ENCODE measurements around the gene ZACN. TPM values are rescaled to one million over a fixed set of nuclear protein-coding genes. Genes with fewer than 3 reads are reported as not detected.

The ZACN gene
- polyA plus RNA-seq, 3 donors = 0.09 TPM; not detected in 2

- H3K36me3 ChIP-seq (replicated peaks in 1 of 2; ENCODE audit: control insufficient read depth in 1 of 2, insufficient read depth in 2 of 2, low read length in 2 of 2) = peaks cover 75 to 91% of the 10 kb centered on the region in 2 donors
- H3K4me2 ChIP-seq (replicated peaks; ENCODE audit: extremely low read depth, low read length, poor library complexity, severe bottlenecking) = no peak overlapping the region
- H3K9me3 Mint-ChIP-seq = no peaks in the 10 kb centered on the region
- H3K4me1 ChIP-seq (ENCODE audit: control insufficient read depth in 1 of 2, insufficient read depth in 2 of 2, low read length in 2 of 2) = peaks cover 7 to 9% of the 10 kb centered on the region in 2 donors
- H3K36me3 Mint-ChIP-seq = peaks cover 67 to 90% of the 10 kb centered on the region in 2 donors
- 96% methylated on average over 17 of the region's 19 CpGs for WGBS (ENCODE audit: insufficient coverage)
- H3K27ac ChIP-seq (ENCODE audit: low read depth in 1 of 2, low read length in 2 of 2) = no peak overlapping the region
- H3K27ac Mint-ChIP-seq = peak overlapping the region in 3 of 7 donors; percentile 45 to 53 (median 51)
- peaks cover 5% of the 10 kb centered on the region for H3K4me1 Mint-ChIP-seq
- peaks cover 13% of the 10 kb centered on the region for H3K79me2 ChIP-seq (ENCODE audit: insufficient read depth, low read length)
- no peaks in the 10 kb centered on the region for H3K9me3 ChIP-seq (replicated peaks in 1 of 2; ENCODE audit: control insufficient read depth in 1 of 2, insufficient read depth in 1 of 2, low read length in 2 of 2)
- no peaks in the 10 kb centered on the region for H3K27me3 ChIP-seq (ENCODE audit: control insufficient read depth in 2 of 2, insufficient read depth in 2 of 2, low read length in 2 of 2)
- H3K9ac ChIP-seq (ENCODE audit: insufficient read depth, low read length, poor library complexity, severe bottlenecking) = no peak overlapping the region
- H2AFZ ChIP-seq (ENCODE audit: insufficient read depth, low read depth, low read length, poor library complexity, severe bottlenecking) = no peak overlapping the region
- no peaks in the 10 kb centered on the region for H3K27me3 Mint-ChIP-seq (ENCODE audit: low read depth in 3 of 3)
- peak in 1 of 3 donors; percentile 3 for DNase-seq
- H4K20me1 ChIP-seq (ENCODE audit: insufficient read depth, low read length) = no peaks in the 10 kb centered on the region
- intact Hi-C loops (cut with micrococcal nuclease) = no loop called here
- TF ChIP-seq CTCF (IDR thresholded peaks at IDR 0.05) = no peak
- H3K4me3 ChIP-seq (replicated peaks in 1 of 3; ENCODE audit: low read depth in 2 of 3, low read length in 3 of 3) = no peak overlapping the region
- no peak overlapping the region for H3K4me3 Mint-ChIP-seq
Measured at GRCh38 chr17:76097716-76098295, 18.8 kb downstream of the ZACN start.

- H3K4me1 Mint-ChIP-seq = peaks cover 34% of the 10 kb centered on the region
Measured at GRCh38 chr17:76102944-76103273, 23.9 kb downstream of the ZACN start.

More at GRCh38 chr17:76102944-76103273, 23.9 kb downstream of the ZACN start:
- no peaks in the 10 kb centered on the region for H4K20me1 ChIP-seq (ENCODE audit: insufficient read depth, low read length)
- no peak for DNase-seq
- H3K9me3 ChIP-seq (replicated peaks in 1 of 2; ENCODE audit: control insufficient read depth in 1 of 2, insufficient read depth in 1 of 2, low read length in 2 of 2) = no peaks in the 10 kb centered on the region
- peaks cover 42 to 45% of the 10 kb centered on the region in 2 donors for H3K4me1 ChIP-seq (ENCODE audit: control insufficient read depth in 1 of 2, insufficient read depth in 2 of 2, low read length in 2 of 2)
- no peaks in the 10 kb centered on the region for H3K9me3 Mint-ChIP-seq
- TF ChIP-seq CTCF (IDR thresholded peaks at IDR 0.05) = no peak
- H2AFZ ChIP-seq (ENCODE audit: insufficient read depth, low read depth, low read length, poor library complexity, severe bottlenecking) = peak overlapping the region; percentile 86
- H3K27ac Mint-ChIP-seq = peak overlapping the region; percentile 92 to 96 (median 93)
- peaks cover 21% of the 10 kb centered on the region for H3K79me2 ChIP-seq (ENCODE audit: insufficient read depth, low read length)
- intact Hi-C loops (cut with micrococcal nuclease) = loop anchor here in 1 of 2 donors (5.0 kb wide), 1 partner anchor 164 kb away; the partner anchor contains the start of gene UBALD2
- peaks cover 31 to 39% of the 10 kb centered on the region in 2 donors for H3K36me3 Mint-ChIP-seq
- peak overlapping the region; percentile 80 to 85 for H3K27ac ChIP-seq (ENCODE audit: low read depth in 1 of 2, low read length in 2 of 2)
- H3K27me3 Mint-ChIP-seq (ENCODE audit: low read depth in 3 of 3) = peaks cover 0 to 2% (median 1%) of the 10 kb centered on the region in 3 donors
- peak overlapping the region; percentile 96 for H3K4me2 ChIP-seq (replicated peaks; ENCODE audit: extremely low read depth, low read length, poor library complexity, severe bottlenecking)
- H3K4me3 Mint-ChIP-seq = peak overlapping the region; percentile 98
- peaks cover 26 to 40% of the 10 kb centered on the region in 2 donors for H3K36me3 ChIP-seq (replicated peaks in 1 of 2; ENCODE audit: control insufficient read depth in 1 of 2, insufficient read depth in 2 of 2, low read length in 2 of 2)
- WGBS (ENCODE audit: insufficient coverage) = 0% methylated on average over 2 of the region's 4 CpGs
- peak overlapping the region; percentile 64 to 85 (median 81) for H3K4me3 ChIP-seq (replicated peaks in 1 of 3; ENCODE audit: low read depth in 2 of 3, low read length in 3 of 3)
- H3K9ac ChIP-seq (ENCODE audit: insufficient read depth, low read length, poor library complexity, severe bottlenecking) = peak overlapping the region; percentile 81
- H3K27me3 ChIP-seq (ENCODE audit: control insufficient read depth in 2 of 2, insufficient read depth in 2 of 2, low read length in 2 of 2) = no peaks in the 10 kb centered on the region
